CD14-positive monocyte (primary cell): ENCODE data around the gene TMEM106A. TPM values are rescaled to one million over a fixed set of nuclear protein-coding genes. Genes with fewer than 3 reads are reported as not detected.
"Not testable (repeated sequence)": the region's sequence is repeated elsewhere in the genome, so short reads cannot be mapped to it uniquely, and the experiment has no call there.

Experiments
- DNase-seq, 3 donors: peaks; one replicate each; pipeline ENCODE4 v3.0.0-alpha.2; 2011 to 2022
- H2AFZ ChIP-seq: 2 replicates; pipeline ENCODE4 v1.6.0; 2012; ENCODE audit warnings: mild to moderate bottlenecking, low read depth, low read length, inconsistent platforms; ENCODE audit not compliant: insufficient read depth, poor library complexity, severe bottlenecking
- H3K27ac ChIP-seq, 2 donors: 1 replicate in 1 of 2; 2 replicates in 1 of 2; pipeline ENCODE4 v1.5.1; 2012 to 2013; ENCODE audit warnings: low read length in 2 of 2, control low read depth in 1 of 2, inconsistent platforms in 1 of 2, low read depth in 1 of 2, mild to moderate bottlenecking in 1 of 2
- H3K27me3 ChIP-seq, 2 donors: one replicate each; pipeline versions ENCODE4 v1.6.0 to v1.6.1; 2011 to 2013; ENCODE audit warnings: low read length in 2 of 2; ENCODE audit not compliant: control insufficient read depth in 2 of 2, insufficient read depth in 2 of 2
- H3K36me3 ChIP-seq, 2 donors: replicated peaks in 1 of 2; 1 replicate in 1 of 2; 2 replicates in 1 of 2; pipeline versions ENCODE4 v1.5.1 to v1.6.1; 2012 to 2013; ENCODE audit warnings: low read length in 2 of 2, control low read depth in 1 of 2, inconsistent platforms in 1 of 2, mild to moderate bottlenecking in 1 of 2; ENCODE audit not compliant: insufficient read depth in 2 of 2, control insufficient read depth in 1 of 2
- H3K4me1 ChIP-seq, 2 donors: 1 replicate in 1 of 2; 2 replicates in 1 of 2; pipeline versions ENCODE4 v1.5.1 to v1.6.1; 2012 to 2013; ENCODE audit warnings: low read length in 2 of 2, control low read depth in 1 of 2, inconsistent platforms in 1 of 2, mild to moderate bottlenecking in 1 of 2, moderate library complexity in 1 of 2; ENCODE audit not compliant: insufficient read depth in 2 of 2, control insufficient read depth in 1 of 2
- H3K4me2 ChIP-seq: replicated peaks from 2 replicates; pipeline ENCODE3; 2012; ENCODE audit warnings: low read length, moderate library complexity, mild to moderate bottlenecking; ENCODE audit not compliant: poor library complexity, severe bottlenecking; ENCODE audit errors: extremely low read depth
- H3K4me3 ChIP-seq, 3 experiments: fragments of 200-600 bp in 1 of 3; sonication (generic) in 1 of 3; replicated peaks in 1 of 3; 1 replicate in 2 of 3; 2 replicates in 1 of 3; pipeline ENCODE4 v1.5.1; 2011 to 2013; ENCODE audit warnings: low read length in 3 of 3, mild to moderate bottlenecking in 3 of 3, control low read depth in 2 of 3, low read depth in 2 of 3, inconsistent platforms in 1 of 3, moderate library complexity in 1 of 3
- H3K79me2 ChIP-seq: 2 replicates; pipeline ENCODE4 v1.6.0; 2012; ENCODE audit warnings: mild to moderate bottlenecking, control low read depth, inconsistent platforms, low read length, moderate library complexity; ENCODE audit not compliant: insufficient read depth
- H3K9ac ChIP-seq: 2 replicates; pipeline ENCODE4 v1.6.0; 2017; ENCODE audit warnings: low read length, mild to moderate bottlenecking; ENCODE audit not compliant: insufficient read depth, poor library complexity, severe bottlenecking
- H3K9me3 ChIP-seq, 2 donors: replicated peaks in 1 of 2; 1 replicate in 1 of 2; 2 replicates in 1 of 2; pipeline versions ENCODE4 v1.5.1 to v1.6.1; 2012 to 2013; ENCODE audit warnings: low read length in 2 of 2, control low read depth in 1 of 2; ENCODE audit not compliant: control insufficient read depth in 1 of 2, insufficient read depth in 1 of 2
- H4K20me1 ChIP-seq: 2 replicates; pipeline ENCODE4 v1.6.0; 2012; ENCODE audit warnings: mild to moderate bottlenecking, low read length, control low read depth, moderate library complexity; ENCODE audit not compliant: insufficient read depth
- H3K27ac Mint-ChIP-seq, 7 donors: one replicate each; pipeline ENCODE4 v1.8.0; 2020; ENCODE audit warnings: mild to moderate bottlenecking in 7 of 7, mixed read lengths in 7 of 7, moderate library complexity in 6 of 7, inconsistent platforms in 2 of 7
- H3K27me3 Mint-ChIP-seq, 3 donors: one replicate each; pipeline ENCODE4 v1.8.0; 2021 to 2022; ENCODE audit warnings: low read depth in 3 of 3, mild to moderate bottlenecking in 3 of 3, mixed read lengths in 3 of 3, moderate library complexity in 3 of 3, inconsistent platforms in 1 of 3
- H3K36me3 Mint-ChIP-seq, 2 donors: one replicate each; pipeline ENCODE4 v1.8.0; 2020; ENCODE audit warnings: mixed read lengths in 2 of 2, inconsistent platforms in 1 of 2, mild to moderate bottlenecking in 1 of 2
- H3K4me1 Mint-ChIP-seq: one replicate; pipeline ENCODE4 v1.8.0; 2020; ENCODE audit warnings: mild to moderate bottlenecking, mixed read lengths
- H3K4me3 Mint-ChIP-seq, 2 donors: one replicate each; pipeline ENCODE4 v1.8.0; 2020; ENCODE audit warnings: mild to moderate bottlenecking in 2 of 2, mixed read lengths in 2 of 2, moderate library complexity in 1 of 2
- H3K9me3 Mint-ChIP-seq, 7 donors: one replicate each; pipeline ENCODE4 v1.8.0; 2020 to 2022; ENCODE audit warnings: mixed read lengths in 7 of 7, mild to moderate bottlenecking in 6 of 7, moderate library complexity in 6 of 7, inconsistent platforms in 2 of 7
- WGBS: methylation state at CpG from one replicate; pipeline ENCODE4 v1.1.5; 2013; ENCODE audit warnings: missing lambda C conversion rate; ENCODE audit not compliant: insufficient coverage; 5-methylcytosine and 5-hydroxymethylcytosine counted together
- intact Hi-C, 2 donors: fragments of 100-400 bp; cut with micrococcal nuclease; formaldehyde crosslinking; loops; one replicate each; pipeline versions ENCODE4 v1.15.0 to v1.15.1; 2023
- polyA minus RNA-seq: library from RNA; depleted of rRNA, polyadenylated mRNA; stranded (reverse); fragments of >200 nt; gene quantifications from 2 replicates; pipeline ENCODE4 v1.2.3, GENCODE V29; 2012
- polyA plus RNA-seq, 3 donors: library from polyadenylated mRNA; depleted of rRNA in 1 of 3; unstranded in 2 of 3; stranded (reverse) in 1 of 3; fragments of 300-500 nt in 2 of 3; fragments of >200 nt in 1 of 3; fragmentation: Illumina TruSeq in 2 of 3; gene quantifications; 1 replicate in 2 of 3; 2 replicates in 1 of 3; pipeline ENCODE4 v1.2.3, GENCODE V29; 2012 to 2021
- total RNA-seq, 12 experiments: library from RNA in 1 of 12; stranded (reverse) in 1 of 12; fragments of 120-200 nt in 1 of 12; gene quantifications; one replicate each; pipeline ENCODE4 v1.2.4 and lab custom pipeline; 2013 to 2026; ENCODE audit warnings: mixed read lengths in 6 of 12, inconsistent platforms in 1 of 12
- TF ChIP-seq, protein P1 (sequence below): fragments of 200-600 bp; IDR thresholded peaks from one replicate; pipeline ENCODE4 v1.8.0; 2022; ENCODE audit warnings: antibody characterized with exemption, mild to moderate bottlenecking

TMEM106A gene
- total RNA-seq (2013) = 17.9 TPM
- polyA plus RNA-seq = 10 to 100 TPM in 1 of 3 donors, 1 to 10 TPM in 2; 6.9 to 26.6 (median 8.0) TPM
- polyA minus RNA-seq = 10.4 and 15.3 TPM in 2 replicates
- total RNA-seq (lab: John Stamatoyannopoulos, UW) = 10.8 to 319 (median 22.4) reads per million in 11 experiments

DNA sequence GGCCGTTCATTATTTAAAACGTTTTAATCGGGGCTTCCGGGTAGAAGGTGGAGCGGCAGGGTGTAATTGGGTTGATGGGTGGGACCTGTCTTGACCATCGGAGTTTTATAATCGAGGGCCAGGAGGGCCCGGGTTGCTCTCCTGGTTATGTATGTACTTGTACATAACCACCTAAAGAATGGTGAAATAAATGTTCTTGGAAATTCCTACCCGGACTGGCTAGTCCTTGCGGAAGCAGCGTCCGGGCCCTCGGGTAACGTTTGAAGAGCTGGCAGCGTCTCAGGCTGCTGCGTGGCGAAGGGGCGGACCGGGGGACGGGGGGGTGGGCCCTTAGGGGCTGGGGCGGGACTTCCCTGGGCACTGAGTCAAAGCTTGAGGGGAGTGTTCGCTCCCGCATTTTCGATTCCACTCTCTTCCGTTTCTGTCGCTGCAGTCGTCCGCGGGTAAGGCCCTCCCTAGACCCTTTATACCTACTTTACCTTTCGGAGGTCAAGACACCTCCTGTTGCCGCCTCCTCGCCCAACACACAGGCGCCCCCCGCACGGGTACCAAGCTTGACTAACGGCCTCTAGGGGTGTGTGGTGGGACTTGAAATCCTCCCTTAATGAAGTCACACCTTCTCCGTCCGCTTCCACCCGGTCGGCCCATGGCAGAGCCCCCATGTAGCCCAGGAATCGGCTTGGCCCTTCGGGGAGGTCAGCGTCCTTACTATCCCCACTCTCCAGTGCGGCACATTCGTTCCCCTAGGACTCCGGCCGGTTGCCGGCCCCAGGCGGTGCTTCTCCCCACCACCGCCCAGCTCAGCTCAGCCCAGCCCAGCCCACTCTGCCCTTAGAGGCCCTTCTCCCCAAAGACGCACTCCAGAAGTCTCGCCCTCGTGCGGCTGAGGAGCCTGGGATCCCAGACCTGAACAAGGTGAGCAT, at the start of gene TMEM106A:
Gene TMEM106A, plus strand, starts transcription at position 396 of the 923 bp plus-strand sequence. CDS start 1,167 bp downstream, outside the sequence.
- H3K27ac ChIP-seq = peak within 1 kb of the TSS; percentile 84 to 85
- H2AFZ ChIP-seq = peak within 1 kb of the TSS; percentile 71
- peaks cover 29 to 36% of the 10 kb centered on the region in 2 donors for H3K4me1 ChIP-seq
- H3K4me3 ChIP-seq = peak within 1 kb of the TSS; percentile 73 to 96 (median 82)
- H3K36me3 Mint-ChIP-seq = peaks cover 55 to 68% of the 10 kb centered on the region in 2 donors
- no peaks in the 10 kb centered on the region for H3K9me3 Mint-ChIP-seq
- H3K4me1 Mint-ChIP-seq = peaks cover 36% of the 10 kb centered on the region
- H3K4me2 ChIP-seq = peak within 1 kb of the TSS; percentile 96
- peak; percentile 47 to 94 (median 60) for DNase-seq
- peak within 1 kb of the TSS; percentile 91 to 97 (median 95) for H3K27ac Mint-ChIP-seq
- peaks cover 60 to 71% of the 10 kb centered on the region in 2 donors for H3K36me3 ChIP-seq
- WGBS = 0% methylated on average over 20 of the region's 54 CpGs
- H3K27me3 Mint-ChIP-seq = peaks cover 0 to 2% (median 0%) of the 10 kb centered on the region in 3 donors
- peaks cover 51% of the 10 kb centered on the region for H4K20me1 ChIP-seq
- H3K4me3 Mint-ChIP-seq = peak within 1 kb of the TSS; percentile 98
- H3K27me3 ChIP-seq = no peaks in the 10 kb centered on the region
- H3K79me2 ChIP-seq = peaks cover 19% of the 10 kb centered on the region
- peak within 1 kb of the TSS; percentile 77 for H3K9ac ChIP-seq
- TF ChIP-seq, protein P1, sequence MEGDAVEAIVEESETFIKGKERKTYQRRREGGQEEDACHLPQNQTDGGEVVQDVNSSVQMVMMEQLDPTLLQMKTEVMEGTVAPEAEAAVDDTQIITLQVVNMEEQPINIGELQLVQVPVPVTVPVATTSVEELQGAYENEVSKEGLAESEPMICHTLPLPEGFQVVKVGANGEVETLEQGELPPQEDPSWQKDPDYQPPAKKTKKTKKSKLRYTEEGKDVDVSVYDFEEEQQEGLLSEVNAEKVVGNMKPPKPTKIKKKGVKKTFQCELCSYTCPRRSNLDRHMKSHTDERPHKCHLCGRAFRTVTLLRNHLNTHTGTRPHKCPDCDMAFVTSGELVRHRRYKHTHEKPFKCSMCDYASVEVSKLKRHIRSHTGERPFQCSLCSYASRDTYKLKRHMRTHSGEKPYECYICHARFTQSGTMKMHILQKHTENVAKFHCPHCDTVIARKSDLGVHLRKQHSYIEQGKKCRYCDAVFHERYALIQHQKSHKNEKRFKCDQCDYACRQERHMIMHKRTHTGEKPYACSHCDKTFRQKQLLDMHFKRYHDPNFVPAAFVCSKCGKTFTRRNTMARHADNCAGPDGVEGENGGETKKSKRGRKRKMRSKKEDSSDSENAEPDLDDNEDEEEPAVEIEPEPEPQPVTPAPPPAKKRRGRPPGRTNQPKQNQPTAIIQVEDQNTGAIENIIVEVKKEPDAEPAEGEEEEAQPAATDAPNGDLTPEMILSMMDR = peak; percentile 25
- H3K9me3 ChIP-seq = no peaks in the 10 kb centered on the region
- intact Hi-C loops = loop anchor here in 1 of 2 donors (5.0 kb wide), 1 partner anchor 106 kb away; no protein-coding TSS in a partner anchor

GRCh38 chr17:43165971-43166370, 45.7 kb upstream of the TMEM106A start:
- H3K79me2 ChIP-seq, H3K4me3 ChIP-seq, H2AFZ ChIP-seq, H3K27me3 ChIP-seq, H3K9me3 Mint-ChIP-seq, H3K4me1 Mint-ChIP-seq, H3K27ac ChIP-seq, H3K9ac ChIP-seq, H3K4me2 ChIP-seq, H3K36me3 ChIP-seq, H3K9me3 ChIP-seq, H4K20me1 ChIP-seq, DNase-seq, intact Hi-C loops, H3K27me3 Mint-ChIP-seq, H3K4me3 Mint-ChIP-seq: not testable (repeated sequence)
- H3K36me3 Mint-ChIP-seq = peaks cover 8 to 18% of the 10 kb centered on the region in 2 donors
- H3K27ac Mint-ChIP-seq = peak overlapping the region in 2 of 7 donors; percentile 27 to 30
- H3K4me1 ChIP-seq = peaks cover 14 to 15% of the 10 kb centered on the region in 2 donors
